Choroid plexus epithelial cell (primary cell): ENCODE results near the gene KCNIP1.

Experiments
- DNase-seq: peaks from one replicate; pipeline ENCODE4 v3.0.0-alpha.2; 2010; ENCODE audit warnings: low read depth
- H3K4me3 ChIP-seq: 2 replicates; pipeline ENCODE4 v1.5.1; 2011; ENCODE audit warnings: low read depth, mild to moderate bottlenecking, control low read depth, low read length, moderate library complexity
- CTCF ChIP-seq: conservative IDR thresholded peaks from 2 replicates; pipeline ENCODE4 v1.5.1; 2011; ENCODE audit warnings: low read depth, mild to moderate bottlenecking, control low read depth, inconsistent platforms, low read length, moderate library complexity

The KCNIP1 gene

GRCh38 chr5:170596482-170597044 is 92.7 kb downstream of the KCNIP1 start:
- no peak for DNase-seq
- no peak for TF ChIP-seq CTCF
- H3K4me3 ChIP-seq = no peak overlapping the region

- no peak overlapping the region for H3K4me3 ChIP-seq
- peak; percentile 44 for DNase-seq
- no peak for TF ChIP-seq CTCF
Measured at GRCh38 chr5:170597109-170597751, 93.4 kb downstream of the KCNIP1 start.

- no peak for TF ChIP-seq CTCF
- DNase-seq = peak; percentile 26
- no peak overlapping the region for H3K4me3 ChIP-seq
Measured at GRCh38 chr5:170597872-170598271, 94.1 kb downstream of the KCNIP1 start.

- no peak for DNase-seq
- no peak overlapping the region for H3K4me3 ChIP-seq
Measured at GRCh38 chr5:170599756-170600155, 95.9 kb downstream of the KCNIP1 start.

GRCh38 chr5:170601619-170602018 is 97.8 kb downstream of the KCNIP1 start:
- no peak for DNase-seq
- H3K4me3 ChIP-seq = no peak overlapping the region
- TF ChIP-seq CTCF = no peak

More at GRCh38 chr5:170599756-170600155, 95.9 kb downstream of the KCNIP1 start:
- TF ChIP-seq CTCF = no peak

- no peak overlapping the region for H3K4me3 ChIP-seq
- no peak for DNase-seq
- TF ChIP-seq CTCF = no peak
Measured at GRCh38 chr5:170603109-170603508, 99.3 kb downstream of the KCNIP1 start.
